PC-3 (cell line): ENCODE data around the gene RAD21L1. TPM values are rescaled to one million over a fixed set of nuclear protein-coding genes. Genes with fewer than 3 reads are reported as not detected.

Experiments used
- ATAC-seq: fragments of 200-7000 bp; cut with Tn5 transposase; 2 replicates; pipeline ENCODE4 v1.9.1; 2020; ENCODE audit warnings: mild to moderate bottlenecking, moderate library complexity
- BruUV-seq: library from RNA; stranded (reverse); fragments of 400-500 nt; replicated peaks from 2 replicates; lab custom pipeline; 2021; lab: Mats Ljungman, UMichigan
- CTCF ChIA-PET: fragments of 300-600 bp; sonication (Branson Sonifier 250); formaldehyde crosslinking; loops from one replicate; lab custom pipeline; 2022; ENCODE audit warnings: antibody characterized with exemption; lab: Charles Lee
- POLR2A ChIA-PET: fragments of 300-600 bp; sonication (Branson Sonifier 250); formaldehyde crosslinking; loops from one replicate; lab custom pipeline; 2022; ENCODE audit warnings: antibody characterized with exemption; ENCODE audit not compliant: unreplicated experiment; lab: Charles Lee
- DNase-seq: peaks from one replicate; pipeline ENCODE4 v3.0.0-alpha.2; 2015
- H2AFZ ChIP-seq: fragments of 300-600 bp; sonication (generic); 2 replicates; pipeline ENCODE4 v1.6.0; 2016; ENCODE audit warnings: antibody characterized with exemption, low read length
- H3F3A ChIP-seq: fragments of 300-600 bp; sonication (generic); one replicate; pipeline ENCODE4 v1.6.0; 2017; ENCODE audit warnings: antibody characterized with exemption, low read length, control low read depth, mild to moderate bottlenecking; ENCODE audit not compliant: unreplicated experiment
- H3K27ac ChIP-seq: fragments of 300-600 bp; sonication (generic); 2 replicates; pipeline ENCODE4 v1.5.1; 2016; ENCODE audit warnings: mild to moderate bottlenecking, low read length
- H3K27me3 ChIP-seq: fragments of 300-600 bp; sonication (generic); 2 replicates; pipeline ENCODE4 v1.6.1; 2016; ENCODE audit warnings: low read length, mixed read lengths
- H3K36me3 ChIP-seq: fragments of 300-600 bp; sonication (generic); 2 replicates; pipeline ENCODE4 v1.6.1; 2016; ENCODE audit warnings: low read depth, mixed run types, low read length, mixed read lengths
- H3K4me1 ChIP-seq: fragments of 300-600 bp; sonication (generic); 2 replicates; pipeline ENCODE4 v1.5.1; 2016; ENCODE audit warnings: low read length; ENCODE audit not compliant: insufficient read depth
- H3K4me2 ChIP-seq: fragments of 300-600 bp; sonication (generic); 2 replicates; pipeline ENCODE4 v1.6.0; 2016; ENCODE audit warnings: low read length
- H3K4me3 ChIP-seq: fragments of 300-600 bp; sonication (generic); 2 replicates; pipeline ENCODE4 v1.5.1; 2016; ENCODE audit warnings: mild to moderate bottlenecking, low read length, mixed read lengths
- H3K79me2 ChIP-seq: fragments of 300-600 bp; sonication (generic); 2 replicates; pipeline ENCODE4 v1.6.1; 2017; ENCODE audit warnings: low read length, mixed read lengths
- H3K9ac ChIP-seq: fragments of 300-600 bp; sonication (generic); 2 replicates; pipeline ENCODE4 v1.6.0; 2016; ENCODE audit warnings: mild to moderate bottlenecking, low read length
- H3K9me2 ChIP-seq: fragments of 300-600 bp; sonication (generic); replicated peaks from 2 replicates; pipeline ENCODE4 v1.6.1; 2016; ENCODE audit warnings: mixed run types, low read length, mixed read lengths
- H3K9me3 ChIP-seq: fragments of 300-600 bp; sonication (generic); 2 replicates; pipeline ENCODE4 v1.6.1; 2016; ENCODE audit warnings: low read length, mixed read lengths
- H4K20me1 ChIP-seq: fragments of 300-600 bp; sonication (generic); 2 replicates; pipeline ENCODE4 v1.6.1; 2016; ENCODE audit warnings: low read length, mixed read lengths
- EZH2 ChIP-seq: fragments of 300-600 bp; sonication (generic); IDR thresholded peaks from one replicate; pipeline ENCODE4 v1.6.1; 2017; ENCODE audit warnings: antibody characterized with exemption, mild to moderate bottlenecking, low read length; ENCODE audit not compliant: unreplicated experiment
- EZH2phosphoT487 ChIP-seq: fragments of 300-600 bp; sonication (generic); IDR thresholded peaks from 2 replicates; pipeline ENCODE4 v1.6.1; 2018; ENCODE audit warnings: mild to moderate bottlenecking, antibody characterized with exemption, low read length, borderline replicate concordance
- intact Hi-C: fragments of 100-400 bp; cut with micrococcal nuclease; formaldehyde crosslinking; loops from 2 replicates; pipeline ENCODE4 v1.9.0; 2023
- total RNA-seq: library from RNA; depleted of rRNA; stranded (reverse); fragments of >200 nt; gene quantifications from 2 replicates; pipeline ENCODE4 v1.2.3, GENCODE V29; 2014
- TF ChIP-seq, protein P1 (sequence below): fragments of 300-600 bp; sonication (generic); conservative IDR thresholded peaks from 2 replicates; pipeline ENCODE4 v1.5.1; 2017; ENCODE audit warnings: antibody characterized with exemption, low read depth, mild to moderate bottlenecking, low read length

RAD21L1 gene
- total RNA-seq, 1 experiment from 2014 or later, result 0.11 TPM

DNA sequence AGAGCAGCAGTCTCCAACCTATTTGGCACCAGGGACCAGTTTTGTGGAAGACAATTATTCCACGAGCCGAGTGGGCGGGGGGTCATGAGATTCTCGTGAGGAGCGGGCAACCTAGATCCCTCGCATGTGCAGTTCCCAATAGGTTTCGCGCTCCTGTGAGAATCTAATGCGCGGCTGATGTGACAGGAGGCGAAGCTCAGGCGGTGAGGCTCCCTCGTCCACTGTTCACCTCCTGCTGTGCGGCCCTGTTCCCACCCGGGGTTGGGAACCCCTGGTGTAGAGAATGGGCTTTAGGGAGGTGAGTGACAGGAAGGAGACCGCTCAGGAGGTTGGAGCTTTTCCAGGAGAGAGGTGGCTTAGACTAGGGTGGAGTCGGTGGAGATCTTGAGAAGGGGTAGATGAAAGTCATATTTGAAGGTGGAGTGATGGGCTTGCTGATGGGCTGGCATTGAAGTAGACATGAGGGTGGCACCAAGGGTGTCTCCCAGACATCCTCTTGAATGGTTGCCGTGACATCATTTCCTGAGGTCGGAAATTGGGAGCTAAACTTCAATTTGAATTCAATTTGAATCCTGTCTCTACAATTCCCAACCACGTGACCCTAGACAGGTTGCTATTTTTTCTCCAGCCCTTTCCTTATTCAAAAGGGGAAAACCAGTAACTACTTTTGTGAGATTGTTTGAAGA lies 1.5 kb upstream of the RAD21L1 start:
- H4K20me1 ChIP-seq, result no peaks in the 10 kb centered on the region
- ATAC-seq (no peak), DNase-seq (no peak)
- H2AFZ ChIP-seq, result no peak overlapping the region
- H3K4me2 ChIP-seq, result no peak overlapping the region
- intact Hi-C loops, result no loop called here
- no TSS peak for BruUV-seq
- no peaks in the 10 kb centered on the region for H3K79me2 ChIP-seq
- H3K27ac ChIP-seq, result no peak overlapping the region
- H3K9ac ChIP-seq, result no peak overlapping the region
- H3K9me2 ChIP-seq, result no peaks in the 10 kb centered on the region
- H3F3A ChIP-seq, result no peaks in the 10 kb centered on the region
- H3K4me3 ChIP-seq, result no peak overlapping the region
- no peaks in the 10 kb centered on the region for H3K27me3 ChIP-seq
- H3K4me1 ChIP-seq, result no peaks in the 10 kb centered on the region
- CTCF ChIA-PET, result interaction anchor here (0.7 kb wide), 1 partner anchor 11 kb away, joined by 3 read pairs; no protein-coding TSS in a partner anchor
- POLR2A ChIA-PET, result no interaction called here
- TF ChIP-seq EZH2phosphoT487 (no peak), EZH2 (no peak)
- TF ChIP-seq, protein P1, sequence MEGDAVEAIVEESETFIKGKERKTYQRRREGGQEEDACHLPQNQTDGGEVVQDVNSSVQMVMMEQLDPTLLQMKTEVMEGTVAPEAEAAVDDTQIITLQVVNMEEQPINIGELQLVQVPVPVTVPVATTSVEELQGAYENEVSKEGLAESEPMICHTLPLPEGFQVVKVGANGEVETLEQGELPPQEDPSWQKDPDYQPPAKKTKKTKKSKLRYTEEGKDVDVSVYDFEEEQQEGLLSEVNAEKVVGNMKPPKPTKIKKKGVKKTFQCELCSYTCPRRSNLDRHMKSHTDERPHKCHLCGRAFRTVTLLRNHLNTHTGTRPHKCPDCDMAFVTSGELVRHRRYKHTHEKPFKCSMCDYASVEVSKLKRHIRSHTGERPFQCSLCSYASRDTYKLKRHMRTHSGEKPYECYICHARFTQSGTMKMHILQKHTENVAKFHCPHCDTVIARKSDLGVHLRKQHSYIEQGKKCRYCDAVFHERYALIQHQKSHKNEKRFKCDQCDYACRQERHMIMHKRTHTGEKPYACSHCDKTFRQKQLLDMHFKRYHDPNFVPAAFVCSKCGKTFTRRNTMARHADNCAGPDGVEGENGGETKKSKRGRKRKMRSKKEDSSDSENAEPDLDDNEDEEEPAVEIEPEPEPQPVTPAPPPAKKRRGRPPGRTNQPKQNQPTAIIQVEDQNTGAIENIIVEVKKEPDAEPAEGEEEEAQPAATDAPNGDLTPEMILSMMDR, result no peak
- no peaks in the 10 kb centered on the region for H3K9me3 ChIP-seq
- no peaks in the 10 kb centered on the region for H3K36me3 ChIP-seq

DNA sequence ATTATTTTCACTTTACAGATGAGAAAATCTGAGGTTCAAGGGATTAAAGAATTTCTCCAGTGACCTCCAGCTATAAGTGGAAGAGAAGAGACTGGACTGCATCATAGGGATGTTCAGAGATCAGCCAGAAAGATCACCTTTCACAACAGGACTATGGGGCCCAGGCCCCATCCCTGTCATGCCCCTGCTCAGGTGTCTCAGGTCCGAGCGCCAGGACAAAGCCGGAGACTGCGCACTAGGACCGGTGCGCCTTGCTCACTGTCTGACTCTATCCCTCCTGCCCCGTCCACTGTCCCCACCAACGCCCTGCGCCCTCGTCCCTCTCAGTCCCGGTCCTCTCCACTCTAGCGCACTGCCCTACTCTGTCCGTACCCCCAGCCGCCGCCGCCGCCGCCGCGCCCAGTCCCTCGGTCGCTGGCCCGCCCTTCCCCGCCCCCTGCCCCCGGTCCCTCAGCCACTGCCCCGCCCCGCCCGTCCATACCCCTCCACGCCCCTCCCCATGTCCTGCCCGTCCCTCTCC lies 521 bp upstream of the RAD21L1 start:
- peak overlapping the region; percentile 76 for H3K4me3 ChIP-seq
- no peaks in the 10 kb centered on the region for H3F3A ChIP-seq
- H2AFZ ChIP-seq, result peak overlapping the region; percentile 87
- H4K20me1 ChIP-seq, result no peaks in the 10 kb centered on the region
- ATAC-seq (peak; percentile 84), DNase-seq (peak; percentile 41)
- H3K27me3 ChIP-seq, result 0 out of 2 replicates have a peak, but pooled peaks cover 5% of the 10 kb centered on the region
- peak overlapping the region; percentile 88 for H3K4me2 ChIP-seq
- H3K36me3 ChIP-seq, result no peaks in the 10 kb centered on the region
- POLR2A ChIA-PET, result no interaction called here
- no peaks in the 10 kb centered on the region for H3K4me1 ChIP-seq
- CTCF ChIA-PET, result interaction anchor here (0.7 kb wide), 1 partner anchor 12 kb away, joined by 3 read pairs; no protein-coding TSS in a partner anchor
- H3K79me2 ChIP-seq, result no peaks in the 10 kb centered on the region
- no peak overlapping the region for H3K27ac ChIP-seq
- TF ChIP-seq EZH2phosphoT487 (no peak), EZH2 (no peak)
- TF ChIP-seq, protein P1, result no peak
- no peaks in the 10 kb centered on the region for H3K9me2 ChIP-seq
- peak overlapping the region; percentile 15 for H3K9ac ChIP-seq
- H3K9me3 ChIP-seq, result no peaks in the 10 kb centered on the region
- intact Hi-C loops, result no loop called here
- BruUV-seq, result no TSS peak

DNA sequence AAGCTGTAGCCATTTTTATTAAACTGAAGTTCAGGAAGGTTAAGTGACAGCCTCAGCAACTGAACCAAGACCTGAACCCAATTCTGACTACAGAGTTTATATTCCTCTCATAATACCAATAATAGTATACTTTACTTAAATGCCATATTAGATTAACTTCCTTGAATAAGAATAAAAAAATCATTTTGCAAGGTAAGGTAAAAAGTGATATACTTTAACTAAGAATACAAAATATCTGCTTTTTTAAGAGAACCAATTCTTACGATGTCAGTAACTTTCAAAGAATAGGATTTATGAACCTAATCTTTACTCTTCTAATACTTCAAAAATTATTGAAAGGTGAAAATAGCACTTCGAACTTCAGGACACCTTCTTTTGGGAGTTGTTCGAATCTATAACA lies 3.7 kb downstream of the RAD21L1 start:
- no peaks in the 10 kb centered on the region for H3K79me2 ChIP-seq
- H3K4me2 ChIP-seq, result no peak overlapping the region
- H3K27ac ChIP-seq, result no peak overlapping the region
- TF ChIP-seq EZH2 (no peak), EZH2phosphoT487 (no peak)
- TF ChIP-seq, protein P1, result no peak
- no peaks in the 10 kb centered on the region for H3F3A ChIP-seq
- H3K4me3 ChIP-seq, result no peak overlapping the region
- no peaks in the 10 kb centered on the region for H3K9me3 ChIP-seq
- H3K27me3 ChIP-seq, result 0 out of 2 replicates have a peak, but pooled peaks cover 5% of the 10 kb centered on the region
- no peaks in the 10 kb centered on the region for H4K20me1 ChIP-seq
- no peaks in the 10 kb centered on the region for H3K9me2 ChIP-seq
- DNase-seq, result no peak
- no peak overlapping the region for H3K9ac ChIP-seq
- no peak overlapping the region for H2AFZ ChIP-seq
- ATAC-seq, result no peak
- H3K4me1 ChIP-seq, result no peaks in the 10 kb centered on the region
- ChIA-PET POLR2A (no interaction called here), CTCF (no interaction called here)
- no TSS peak for BruUV-seq
- no peaks in the 10 kb centered on the region for H3K36me3 ChIP-seq
- intact Hi-C loops, result no loop called here
